Measurements from ENCODE around the gene DHRS9.
A peak's percentile ranks its signal among the peaks of the same experiment; 100 is the strongest.

- peak; percentile 79 to 87 (median 82) for TF ChIP-seq CTCF (optimal IDR thresholded peaks at IDR 0.05 in 1 of 3, IDR thresholded peaks at IDR 0.05 in 1 of 3, conservative IDR thresholded peaks at IDR 0.05 in 1 of 3; ENCODE audit: extremely low read depth in 1 of 3, insufficient read depth in 2 of 3, low read length in 3 of 3)
- no peak for TF ChIP-seq EZH2 (IDR thresholded peaks at IDR 0.05; ENCODE audit: low read length)
Observed at GRCh38 chr2:169109502-169110409, 40.4 kb downstream of the DHRS9 start.
